ENCODE measurements around the gene TOP2A.
A peak's percentile ranks its signal among the peaks of the same experiment; 100 is the strongest.

TOP2A gene

DNA sequence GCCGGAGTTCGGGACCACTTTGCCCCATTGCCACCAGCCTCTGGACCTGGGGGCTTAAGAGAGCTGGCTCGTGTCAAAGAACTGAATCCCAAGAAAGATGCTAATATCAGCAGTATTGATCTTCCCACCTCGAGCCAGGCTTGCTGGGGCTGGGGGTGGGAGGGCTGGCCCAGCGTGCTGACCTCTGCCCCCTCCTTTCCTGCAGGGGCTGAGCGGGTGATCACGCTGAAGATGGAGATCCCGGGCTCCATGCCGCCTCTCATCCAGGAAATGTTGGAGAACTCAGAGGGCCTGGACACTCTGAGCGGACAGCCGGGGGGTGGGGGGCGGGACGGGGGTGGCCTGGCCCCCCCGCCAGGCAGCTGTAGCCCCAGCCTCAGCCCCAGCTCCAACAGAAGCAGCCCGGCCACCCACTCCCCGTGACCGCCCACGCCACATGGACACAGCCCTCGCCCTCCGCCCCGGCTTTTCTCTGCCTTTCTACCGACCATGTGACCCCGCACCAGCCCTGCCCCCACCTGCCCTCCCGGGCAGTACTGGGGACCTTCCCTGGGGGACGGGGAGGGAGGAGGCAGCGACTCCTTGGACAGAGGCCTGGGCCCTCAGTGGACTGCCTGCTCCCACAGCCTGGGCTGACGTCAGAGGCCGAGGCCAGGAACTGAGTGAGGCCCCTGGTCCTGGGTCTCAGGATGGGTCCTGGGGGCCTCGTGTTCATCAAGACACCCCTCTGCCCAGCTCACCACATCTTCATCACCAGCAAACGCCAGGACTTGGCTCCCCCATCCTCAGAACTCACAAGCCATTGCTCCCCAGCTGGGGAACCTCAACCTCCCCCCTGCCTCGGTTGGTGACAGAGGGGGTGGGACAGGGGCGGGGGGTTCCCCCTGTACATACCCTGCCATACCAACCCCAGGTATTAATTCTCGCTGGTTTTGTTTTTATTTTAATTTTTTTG, 61.6 kb downstream of the TOP2A start:
- H3K4me3 ChIP-seq (IDR thresholded peaks at IDR 0.05; ENCODE audit: insufficient read depth, low read depth, low read length): no peak overlapping the region
- no peaks in the 10 kb centered on the region for H3K79me2 ChIP-seq (ENCODE audit: insufficient read depth, low read depth)
- H3K27ac ChIP-seq: no peak overlapping the region
- H2AFZ ChIP-seq (ENCODE audit: low read depth): no peak overlapping the region
- H3K9ac ChIP-seq: no peak overlapping the region
- TF ChIP-seq, protein P1, sequence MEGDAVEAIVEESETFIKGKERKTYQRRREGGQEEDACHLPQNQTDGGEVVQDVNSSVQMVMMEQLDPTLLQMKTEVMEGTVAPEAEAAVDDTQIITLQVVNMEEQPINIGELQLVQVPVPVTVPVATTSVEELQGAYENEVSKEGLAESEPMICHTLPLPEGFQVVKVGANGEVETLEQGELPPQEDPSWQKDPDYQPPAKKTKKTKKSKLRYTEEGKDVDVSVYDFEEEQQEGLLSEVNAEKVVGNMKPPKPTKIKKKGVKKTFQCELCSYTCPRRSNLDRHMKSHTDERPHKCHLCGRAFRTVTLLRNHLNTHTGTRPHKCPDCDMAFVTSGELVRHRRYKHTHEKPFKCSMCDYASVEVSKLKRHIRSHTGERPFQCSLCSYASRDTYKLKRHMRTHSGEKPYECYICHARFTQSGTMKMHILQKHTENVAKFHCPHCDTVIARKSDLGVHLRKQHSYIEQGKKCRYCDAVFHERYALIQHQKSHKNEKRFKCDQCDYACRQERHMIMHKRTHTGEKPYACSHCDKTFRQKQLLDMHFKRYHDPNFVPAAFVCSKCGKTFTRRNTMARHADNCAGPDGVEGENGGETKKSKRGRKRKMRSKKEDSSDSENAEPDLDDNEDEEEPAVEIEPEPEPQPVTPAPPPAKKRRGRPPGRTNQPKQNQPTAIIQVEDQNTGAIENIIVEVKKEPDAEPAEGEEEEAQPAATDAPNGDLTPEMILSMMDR (conservative IDR thresholded peaks at IDR 0.05; ENCODE audit: low read depth, low read length): no peak
- H3K36me3 ChIP-seq (ENCODE audit: insufficient read depth): peaks cover 3% of the 10 kb centered on the region; the same call in 1 of the 2 replicates
- H3K4me1 ChIP-seq (ENCODE audit: low read depth, poor library complexity, severe bottlenecking): peaks cover 27% of the 10 kb centered on the region
- H4K20me1 ChIP-seq (ENCODE audit: insufficient read depth): no peaks in the 10 kb centered on the region
- no peaks in the 10 kb centered on the region for H3K27me3 ChIP-seq (ENCODE audit: insufficient read depth, low read depth)
- H3K4me2 ChIP-seq: no peak overlapping the region

DNA sequence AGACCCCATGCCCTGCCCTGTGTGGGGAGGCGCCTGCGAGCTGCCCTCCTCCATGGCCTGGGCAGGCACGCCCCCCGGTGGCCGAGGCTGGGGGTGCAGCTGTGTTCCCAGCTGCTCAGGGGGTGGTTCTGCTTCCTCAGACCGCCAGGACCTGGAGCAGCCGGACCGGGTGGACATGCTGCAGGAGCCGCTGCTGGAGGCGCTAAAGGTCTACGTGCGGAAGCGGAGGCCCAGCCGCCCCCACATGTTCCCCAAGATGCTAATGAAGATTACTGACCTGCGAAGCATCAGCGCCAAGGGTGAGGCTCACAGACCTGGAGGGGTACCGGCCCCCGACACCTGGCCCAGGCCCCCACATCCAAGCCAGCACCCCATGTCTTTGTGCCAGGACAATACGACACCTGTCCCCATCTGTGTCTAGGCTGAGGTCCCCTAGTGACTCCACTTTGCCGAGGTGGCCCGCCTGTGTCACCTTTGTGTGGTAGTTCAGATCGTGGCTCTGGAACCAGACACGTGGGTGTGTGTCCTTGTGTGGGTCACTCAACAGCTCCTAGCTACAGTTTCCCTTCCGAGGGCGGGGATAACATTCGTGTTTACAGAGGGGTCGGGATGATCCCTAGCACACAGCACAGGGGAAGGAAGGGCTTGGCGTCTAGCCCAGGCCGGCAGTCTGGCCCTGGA, 62.4 kb downstream of the TOP2A start:
- Histone ChIP-seq H3K79me2 (ENCODE audit: insufficient read depth, low read depth) (no peaks in the 10 kb centered on the region), H3K36me3 (ENCODE audit: insufficient read depth) (peaks cover 3% of the 10 kb centered on the region; the same call in 1 of the 2 replicates), H3K4me2 (no peak overlapping the region), H4K20me1 (ENCODE audit: insufficient read depth) (no peaks in the 10 kb centered on the region), H3K9ac (no peak overlapping the region), H3K4me1 (ENCODE audit: low read depth, poor library complexity, severe bottlenecking) (peaks cover 27% of the 10 kb centered on the region), H2AFZ (ENCODE audit: low read depth) (no peak overlapping the region), H3K4me3 (IDR thresholded peaks at IDR 0.05; ENCODE audit: insufficient read depth, low read depth, low read length) (no peak overlapping the region), H3K27ac (no peak overlapping the region), H3K27me3 (ENCODE audit: insufficient read depth, low read depth) (no peaks in the 10 kb centered on the region)
- TF ChIP-seq, protein P1 (conservative IDR thresholded peaks at IDR 0.05; ENCODE audit: low read depth, low read length): peak; percentile 97

DNA sequence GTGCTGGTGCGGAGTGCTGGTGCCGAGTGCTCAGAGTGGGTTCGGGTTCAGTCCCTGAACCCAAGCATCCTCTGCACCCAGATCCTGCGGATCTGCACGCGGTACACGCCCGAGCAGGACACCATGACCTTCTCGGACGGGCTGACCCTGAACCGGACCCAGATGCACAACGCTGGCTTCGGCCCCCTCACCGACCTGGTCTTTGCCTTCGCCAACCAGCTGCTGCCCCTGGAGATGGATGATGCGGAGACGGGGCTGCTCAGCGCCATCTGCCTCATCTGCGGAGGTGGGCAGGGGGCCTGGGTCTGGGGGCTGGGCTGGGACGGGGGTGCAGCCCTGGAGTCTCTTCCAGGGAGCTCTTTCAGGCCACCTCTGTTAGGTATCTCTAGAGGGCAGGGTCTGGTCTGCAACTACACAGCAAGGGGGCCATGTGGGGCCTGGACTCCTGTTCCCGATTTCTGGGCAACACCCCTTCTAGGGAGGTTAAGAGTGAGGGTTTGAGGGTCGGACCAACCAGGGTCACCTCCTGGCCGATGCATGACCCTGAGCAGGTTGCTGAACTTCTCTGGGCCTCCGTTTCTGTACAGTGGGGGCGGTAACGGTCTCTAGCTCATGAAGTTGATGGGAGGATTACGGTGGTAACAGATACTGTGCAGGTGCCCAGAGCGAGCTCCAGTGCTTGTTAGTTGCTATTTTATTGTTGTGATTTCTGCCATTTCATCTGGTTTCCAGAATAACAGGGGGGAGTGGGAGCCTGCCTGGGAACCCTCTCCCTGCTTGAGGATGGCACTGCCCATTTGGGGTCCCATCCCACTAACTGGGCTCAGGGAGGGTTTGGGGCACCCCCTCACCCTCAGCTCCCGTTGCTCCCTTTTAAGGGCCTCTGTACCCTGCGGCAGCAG, 63.2 kb downstream of the TOP2A start:
- TF ChIP-seq, protein P1 (conservative IDR thresholded peaks at IDR 0.05; ENCODE audit: low read depth, low read length): no peak
- H3K27me3 ChIP-seq (ENCODE audit: insufficient read depth, low read depth): no peaks in the 10 kb centered on the region
- no peak overlapping the region for H3K4me3 ChIP-seq (IDR thresholded peaks at IDR 0.05; ENCODE audit: insufficient read depth, low read depth, low read length)
- peaks cover 27% of the 10 kb centered on the region for H3K4me1 ChIP-seq (ENCODE audit: low read depth, poor library complexity, severe bottlenecking)
- no peak overlapping the region for H3K27ac ChIP-seq
- no peaks in the 10 kb centered on the region for H4K20me1 ChIP-seq (ENCODE audit: insufficient read depth)
- H2AFZ ChIP-seq (ENCODE audit: low read depth): no peak overlapping the region
- peaks cover 7% of the 10 kb centered on the region; the same call in 1 of the 2 replicates for H3K79me2 ChIP-seq (ENCODE audit: insufficient read depth, low read depth)
- H3K4me2 ChIP-seq: no peak overlapping the region
- H3K36me3 ChIP-seq (ENCODE audit: insufficient read depth): peaks cover 8% of the 10 kb centered on the region; the same call in 1 of the 2 replicates
- no peak overlapping the region for H3K9ac ChIP-seq

Data from KMS-11 (cell line).